Cortex of kidney (tissue), 1 donor: ENCODE measurements around the gene MIA.
"Not testable (repeated sequence)": the region's sequence is repeated elsewhere in the genome, so short reads cannot be mapped to it uniquely, and the experiment has no call there.

ENCODE experiments used
- DNase-seq: peaks from one replicate; lab custom pipeline; 2025; lab: John Stamatoyannopoulos, UW

MIA gene

GRCh38 chr19:40750874-40751537 is 24.3 kb upstream of the MIA start, which contains the start of gene SNRPA:
TSS of gene SNRPA (plus strand) at chr19:40751203. CDS start at chr19:40751409, 206 bp downstream.
- no peak for DNase-seq

- DNase-seq: no peak
These were observed 23.0 kb upstream of the MIA start for GRCh38 chr19:40752257-40752781.

- no peak for DNase-seq
These were observed 20.6 kb upstream of the MIA start for GRCh38 chr19:40754611-40755247.

GRCh38 chr19:40755248-40755624 is 20.1 kb upstream of the MIA start:
- no peak for DNase-seq

- no peak for DNase-seq
These were observed 19.5 kb upstream of the MIA start for GRCh38 chr19:40755791-40756190.

GRCh38 chr19:40756502-40757110 is 18.7 kb upstream of the MIA start:
- DNase-seq: no peak

- DNase-seq: no peak
These were observed 16.8 kb upstream of the MIA start for GRCh38 chr19:40758491-40758890.

- DNase-seq: no peak
These were observed 16.0 kb upstream of the MIA start for GRCh38 chr19:40759352-40759751.

- no peak for DNase-seq
These were observed 12.4 kb upstream of the MIA start for GRCh38 chr19:40762754-40763470.

GRCh38 chr19:40763526-40763925 is 11.8 kb upstream of the MIA start:
- DNase-seq: no peak

- no peak for DNase-seq
These were observed 11.4 kb upstream of the MIA start for GRCh38 chr19:40763963-40764362.

GRCh38 chr19:40766385-40766784 is 8.9 kb upstream of the MIA start:
- not testable (repeated sequence) for DNase-seq

GRCh38 chr19:40768869-40769268 is 6.5 kb upstream of the MIA start:
- DNase-seq: no peak

- DNase-seq: not testable (repeated sequence)
These were observed 4.0 kb upstream of the MIA start for GRCh38 chr19:40771101-40771862.

- DNase-seq: no peak
These were observed 306 bp downstream of the MIA start for GRCh38 chr19:40775632-40776022.

GRCh38 chr19:40776364-40776763 is 1.0 kb downstream of the MIA start:
- no peak for DNase-seq

- DNase-seq: no peak
These were observed 1.8 kb downstream of the MIA start for GRCh38 chr19:40776932-40777644.

- no peak for DNase-seq
These were observed 2.3 kb downstream of the MIA start for GRCh38 chr19:40777645-40777936.

GRCh38 chr19:40777937-40778705 is 2.8 kb downstream of the MIA start, which contains the start of gene RAB4B:
TSS of gene RAB4B (plus strand) at chr19:40778247. CDS start at chr19:40778376, 129 bp downstream.
- peak; percentile 77 for DNase-seq

- DNase-seq: no peak
These were observed 3.5 kb downstream of the MIA start for GRCh38 chr19:40778706-40779284.
